ENCODE measurements around the gene RBCK1. TPM values are rescaled to one million over a fixed set of nuclear protein-coding genes. Genes with fewer than 3 reads are reported as not detected.

Gene RBCK1
- total RNA-seq, 1 donor from 2014 or later: 202 TPM

DNA sequence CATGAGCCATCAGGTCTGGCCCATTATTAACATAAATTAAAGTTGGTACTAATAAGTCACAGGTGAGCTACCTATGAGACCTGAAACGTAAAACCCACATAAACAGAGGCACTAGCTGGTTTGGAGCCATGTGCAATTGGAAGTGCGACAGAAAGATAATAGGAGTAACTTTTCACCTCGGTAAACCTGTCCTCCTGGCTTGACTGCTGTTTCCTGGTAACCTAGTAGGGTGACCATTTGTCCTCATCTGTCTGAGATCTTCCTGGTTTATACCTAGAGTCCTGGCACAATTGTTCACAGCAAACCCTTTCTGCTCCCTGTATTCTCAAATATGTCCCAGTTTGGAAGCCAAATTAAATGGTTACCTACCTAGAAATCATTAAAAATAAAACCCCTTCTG is 46.9 kb downstream of the RBCK1 start:
- H3K4me3 ChIP-seq (ENCODE audit: low read depth, low read length): no peak overlapping the region
- FAIRE-seq: no peak
- H3K36me3 ChIP-seq (ENCODE audit: control insufficient read depth, insufficient read depth, low read length): peaks cover 2% of the 10 kb centered on the region
- TF ChIP-seq, protein P1, sequence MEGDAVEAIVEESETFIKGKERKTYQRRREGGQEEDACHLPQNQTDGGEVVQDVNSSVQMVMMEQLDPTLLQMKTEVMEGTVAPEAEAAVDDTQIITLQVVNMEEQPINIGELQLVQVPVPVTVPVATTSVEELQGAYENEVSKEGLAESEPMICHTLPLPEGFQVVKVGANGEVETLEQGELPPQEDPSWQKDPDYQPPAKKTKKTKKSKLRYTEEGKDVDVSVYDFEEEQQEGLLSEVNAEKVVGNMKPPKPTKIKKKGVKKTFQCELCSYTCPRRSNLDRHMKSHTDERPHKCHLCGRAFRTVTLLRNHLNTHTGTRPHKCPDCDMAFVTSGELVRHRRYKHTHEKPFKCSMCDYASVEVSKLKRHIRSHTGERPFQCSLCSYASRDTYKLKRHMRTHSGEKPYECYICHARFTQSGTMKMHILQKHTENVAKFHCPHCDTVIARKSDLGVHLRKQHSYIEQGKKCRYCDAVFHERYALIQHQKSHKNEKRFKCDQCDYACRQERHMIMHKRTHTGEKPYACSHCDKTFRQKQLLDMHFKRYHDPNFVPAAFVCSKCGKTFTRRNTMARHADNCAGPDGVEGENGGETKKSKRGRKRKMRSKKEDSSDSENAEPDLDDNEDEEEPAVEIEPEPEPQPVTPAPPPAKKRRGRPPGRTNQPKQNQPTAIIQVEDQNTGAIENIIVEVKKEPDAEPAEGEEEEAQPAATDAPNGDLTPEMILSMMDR (IDR thresholded peaks at IDR 0.05; ENCODE audit: insufficient read depth, low read length, severe bottlenecking): no peak
- H3K27me3 ChIP-seq (ENCODE audit: control insufficient read depth, insufficient read depth, low read length): no peaks in the 10 kb centered on the region
- DNase-seq (ENCODE audit: low read depth): no peak

DNA sequence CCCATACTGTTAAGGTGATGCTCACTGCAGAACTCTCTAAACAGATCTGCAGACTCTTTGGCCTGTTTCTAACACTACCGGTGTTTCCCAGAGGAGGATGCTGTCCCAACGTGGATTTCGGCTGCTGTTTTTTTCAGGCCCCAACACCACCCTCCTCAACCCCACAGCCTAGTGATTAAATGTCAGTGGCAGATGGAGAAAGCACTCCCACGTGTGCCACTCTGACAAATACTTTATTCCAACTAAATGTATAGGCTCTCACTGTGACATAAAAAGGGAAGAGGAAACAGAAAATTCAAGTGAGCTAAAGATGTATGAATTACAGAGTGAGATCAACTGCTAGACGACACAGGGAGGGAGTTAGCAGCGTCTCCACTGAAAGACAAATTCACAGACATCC is 50.7 kb downstream of the RBCK1 start:
- TF ChIP-seq, protein P1 (IDR thresholded peaks at IDR 0.05; ENCODE audit: insufficient read depth, low read length, severe bottlenecking): no peak
- Histone ChIP-seq H3K36me3 (ENCODE audit: control insufficient read depth, insufficient read depth, low read length) (no peaks in the 10 kb centered on the region), H3K27me3 (ENCODE audit: control insufficient read depth, insufficient read depth, low read length) (no peaks in the 10 kb centered on the region), H3K4me3 (ENCODE audit: low read depth, low read length) (no peak overlapping the region)
- no peak for FAIRE-seq
- DNase-seq (ENCODE audit: low read depth): no peak

DNA sequence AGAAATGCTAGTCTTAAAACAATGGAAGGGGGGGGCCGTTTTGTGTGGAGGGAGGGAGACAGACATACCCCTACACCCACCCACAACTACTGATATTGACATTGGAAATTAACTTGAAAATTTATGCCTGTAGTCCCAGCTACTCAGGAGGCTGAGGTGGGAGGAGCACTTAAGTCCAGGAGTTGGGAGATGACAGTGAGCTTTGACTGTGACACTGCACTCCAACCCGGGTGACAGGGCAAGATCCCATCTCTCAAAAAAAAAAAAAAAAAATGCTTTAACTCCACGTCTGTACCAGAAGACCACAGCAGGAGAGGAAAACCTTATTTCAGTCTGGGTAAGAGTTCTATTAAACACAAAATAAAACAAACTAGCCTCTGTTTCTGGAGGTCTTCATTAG is 52.1 kb downstream of the RBCK1 start:
- no peaks in the 10 kb centered on the region for H3K27me3 ChIP-seq (ENCODE audit: control insufficient read depth, insufficient read depth, low read length)
- H3K4me3 ChIP-seq (ENCODE audit: low read depth, low read length): no peak overlapping the region
- DNase-seq (ENCODE audit: low read depth): no peak
- no peaks in the 10 kb centered on the region for H3K36me3 ChIP-seq (ENCODE audit: control insufficient read depth, insufficient read depth, low read length)
- FAIRE-seq: no peak
- TF ChIP-seq, protein P1 (IDR thresholded peaks at IDR 0.05; ENCODE audit: insufficient read depth, low read length, severe bottlenecking): no peak

DNA sequence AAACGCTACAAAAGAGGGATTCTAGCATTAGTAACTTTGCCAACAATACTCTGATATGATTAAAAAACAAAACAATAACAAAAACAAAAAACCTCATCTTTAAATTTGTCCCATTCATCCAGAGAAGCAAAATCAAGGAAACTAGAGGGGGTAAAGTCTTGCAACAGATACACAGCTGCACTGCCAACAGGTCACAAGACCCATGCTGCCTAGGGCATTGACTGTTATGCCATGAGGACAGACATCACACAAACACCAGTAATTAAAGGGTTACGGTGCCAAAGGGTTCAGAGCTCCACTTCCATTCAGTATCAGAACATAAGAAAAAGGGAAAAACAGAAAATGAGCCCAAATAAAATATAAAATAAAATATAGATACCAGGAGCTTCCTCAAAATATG is 52.6 kb downstream of the RBCK1 start:
- no peaks in the 10 kb centered on the region for H3K36me3 ChIP-seq (ENCODE audit: control insufficient read depth, insufficient read depth, low read length)
- FAIRE-seq (no peak), DNase-seq (ENCODE audit: low read depth) (no peak)
- TF ChIP-seq, protein P1 (IDR thresholded peaks at IDR 0.05; ENCODE audit: insufficient read depth, low read length, severe bottlenecking): no peak
- H3K27me3 ChIP-seq (ENCODE audit: control insufficient read depth, insufficient read depth, low read length): no peaks in the 10 kb centered on the region
- H3K4me3 ChIP-seq (ENCODE audit: low read depth, low read length): no peak overlapping the region

DNA sequence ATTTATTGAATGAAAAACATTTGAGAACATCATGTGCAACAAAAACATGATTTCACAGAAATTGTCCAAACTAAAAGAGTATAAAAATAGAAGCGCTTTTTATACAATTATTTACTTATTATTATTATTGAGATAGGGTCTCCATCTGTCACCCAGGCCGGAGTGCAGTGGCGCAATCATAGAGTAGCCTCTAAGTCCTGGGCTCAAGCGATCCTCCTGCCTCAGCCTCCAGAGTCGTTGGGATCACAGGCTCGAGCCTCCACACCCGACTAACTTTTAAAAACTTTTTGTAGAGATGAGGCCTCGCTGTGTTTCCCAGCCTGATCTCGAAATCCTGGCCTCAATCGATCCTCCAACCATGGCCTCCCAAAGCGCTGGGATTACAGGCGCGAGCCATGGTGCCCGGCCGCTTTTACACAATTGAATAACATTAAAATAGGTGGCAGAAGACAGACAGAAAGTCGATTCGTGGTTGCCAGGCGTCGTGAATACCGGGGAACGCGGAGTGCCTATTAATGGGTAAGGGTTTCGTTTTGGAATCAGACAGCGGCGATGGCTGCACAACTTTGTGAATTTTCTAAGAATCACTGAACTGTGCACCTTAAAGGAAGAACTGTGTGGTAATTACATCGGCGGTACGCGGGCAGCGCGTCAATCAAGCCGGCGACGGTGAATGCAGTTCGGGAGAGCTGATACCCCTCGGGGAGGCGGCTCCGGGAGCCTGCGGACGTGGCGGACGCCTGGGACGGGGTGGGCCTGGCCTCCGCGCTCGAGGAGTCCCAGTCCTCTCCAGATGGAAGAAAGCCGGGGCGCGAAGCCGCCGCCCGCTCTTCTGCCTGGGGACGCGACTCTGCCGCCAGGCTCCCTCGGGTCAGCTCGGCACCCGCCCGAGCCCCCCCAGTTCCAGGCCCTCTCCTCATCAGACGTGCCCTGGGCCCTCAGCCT is 53.4 kb downstream of the RBCK1 start:
- DNase-seq (ENCODE audit: low read depth) (peak; percentile 17), FAIRE-seq (no peak)
- TF ChIP-seq, protein P1 (IDR thresholded peaks at IDR 0.05; ENCODE audit: insufficient read depth, low read length, severe bottlenecking): no peak
- H3K4me3 ChIP-seq (ENCODE audit: low read depth, low read length): peak overlapping the region; percentile 79
- no peaks in the 10 kb centered on the region for H3K36me3 ChIP-seq (ENCODE audit: control insufficient read depth, insufficient read depth, low read length)
- H3K27me3 ChIP-seq (ENCODE audit: control insufficient read depth, insufficient read depth, low read length): no peaks in the 10 kb centered on the region
